ENCODE measurements around the gene SLC38A8. TPM values are rescaled to one million over a fixed set of nuclear protein-coding genes. Genes with fewer than 3 reads are reported as not detected.

The SLC38A8 gene
- total and polyA plus RNA-seq, 4 donors = 1.2 TPM; not detected in 3

DNA sequence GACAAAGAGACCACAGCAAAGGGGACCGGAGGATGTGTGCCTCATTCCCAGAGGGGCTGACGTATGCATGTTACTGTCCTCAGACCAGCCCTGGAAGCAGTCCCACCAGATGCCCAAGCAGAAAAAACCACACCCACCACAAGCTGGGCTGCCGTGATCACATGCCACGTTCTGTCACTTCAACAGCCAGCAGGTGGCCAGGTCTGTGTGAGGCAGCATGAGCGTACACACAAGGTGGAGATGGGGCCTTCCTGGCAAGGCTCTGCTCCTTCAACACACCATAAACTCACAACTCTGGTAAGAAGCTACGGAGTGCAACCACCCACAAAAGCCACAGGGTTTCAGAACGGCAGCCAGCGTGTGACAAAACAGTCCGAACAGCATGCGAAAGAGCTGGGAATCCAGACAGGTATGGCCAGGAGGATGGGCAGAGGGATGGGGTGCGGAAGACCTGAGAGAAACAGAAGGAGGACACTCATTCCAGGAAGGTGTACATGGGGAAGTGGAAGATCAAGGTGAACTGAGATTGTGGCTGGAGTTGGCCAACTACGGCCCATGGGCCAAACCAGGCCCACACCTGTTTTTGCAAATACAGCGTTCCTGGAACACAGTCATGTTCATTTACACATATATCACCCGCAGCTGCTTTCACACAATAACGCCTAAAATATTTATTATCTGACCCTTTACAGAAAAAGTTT, 46.2 kb upstream of the SLC38A8 start:
- Histone ChIP-seq H3K9me3 (ENCODE audit: control insufficient read depth in 4 of 4, insufficient read depth in 3 of 4, low read length in 3 of 4) (no peaks in the 10 kb centered on the region), H3K4me3 (no peak overlapping the region), H3K27ac (ENCODE audit: low read depth in 1 of 2, low read length in 1 of 2) (no peak overlapping the region), H3K9ac (ENCODE audit: insufficient read depth in 1 of 2, low read length in 2 of 2) (no peak overlapping the region), H3K27me3 (ENCODE audit: control insufficient read depth in 3 of 3, insufficient read depth in 3 of 3, low read length in 2 of 3) (no peaks in the 10 kb centered on the region), H3K36me3 (ENCODE audit: control insufficient read depth in 4 of 4, insufficient read depth in 4 of 4, low read length in 4 of 4) (peaks cover 24 to 55% (median 46%) of the 10 kb centered on the region in 4 donors), H3K4me1 (ENCODE audit: control insufficient read depth in 5 of 5, insufficient read depth in 5 of 5, low read length in 5 of 5) (no peaks in the 10 kb centered on the region)
- DNase-seq (no peak), ATAC-seq (ENCODE audit: insufficient read depth, low FRiP score) (no peak)
- WGBS, 2 donors = 57 to 72% methylated on average over 15 of the region's 15 CpGs
- TF ChIP-seq CTCF (IDR thresholded peaks at IDR 0.05; ENCODE audit: control extremely low read depth, extremely low read depth) = no peak

GRCh38 chr16:84087466-84088151, 45.0 kb upstream of the SLC38A8 start:
- Histone ChIP-seq H3K9me3 (ENCODE audit: control insufficient read depth in 4 of 4, insufficient read depth in 3 of 4, low read length in 3 of 4) (no peaks in the 10 kb centered on the region), H3K27me3 (ENCODE audit: control insufficient read depth in 3 of 3, insufficient read depth in 3 of 3, low read length in 2 of 3) (no peaks in the 10 kb centered on the region), H3K9ac (ENCODE audit: insufficient read depth in 1 of 2, low read length in 2 of 2) (no peak overlapping the region), H3K27ac (ENCODE audit: low read depth in 1 of 2, low read length in 1 of 2) (no peak overlapping the region), H3K4me3 (no peak overlapping the region), H3K36me3 (ENCODE audit: control insufficient read depth in 4 of 4, insufficient read depth in 4 of 4, low read length in 4 of 4) (peaks cover 17 to 52% (median 40%) of the 10 kb centered on the region in 4 donors), H3K4me1 (ENCODE audit: control insufficient read depth in 5 of 5, insufficient read depth in 5 of 5, low read length in 5 of 5) (no peaks in the 10 kb centered on the region)
- no peak for TF ChIP-seq CTCF (IDR thresholded peaks at IDR 0.05; ENCODE audit: control extremely low read depth, extremely low read depth)
- no peak for ATAC-seq (ENCODE audit: insufficient read depth, low FRiP score)
- DNase-seq = no peak
- WGBS, 2 donors = 63 to 79% methylated on average over 11 of the region's 11 CpGs

GRCh38 chr16:84087001-84087400, 44.4 kb upstream of the SLC38A8 start:
- Histone ChIP-seq H3K27ac (ENCODE audit: low read depth in 1 of 2, low read length in 1 of 2) (peak overlapping the region in 1 of 2 donors; percentile 67), H3K4me3 (no peak overlapping the region), H3K9me3 (ENCODE audit: control insufficient read depth in 4 of 4, insufficient read depth in 3 of 4, low read length in 3 of 4) (no peaks in the 10 kb centered on the region), H3K27me3 (ENCODE audit: control insufficient read depth in 3 of 3, insufficient read depth in 3 of 3, low read length in 2 of 3) (no peaks in the 10 kb centered on the region), H3K36me3 (ENCODE audit: control insufficient read depth in 4 of 4, insufficient read depth in 4 of 4, low read length in 4 of 4) (peaks cover 15 to 53% (median 39%) of the 10 kb centered on the region in 4 donors), H3K9ac (ENCODE audit: insufficient read depth in 1 of 2, low read length in 2 of 2) (no peak overlapping the region), H3K4me1 (ENCODE audit: control insufficient read depth in 5 of 5, insufficient read depth in 5 of 5, low read length in 5 of 5) (no peaks in the 10 kb centered on the region)
- WGBS, 2 donors = 87% methylated on average over 12 of the region's 12 CpGs
- no peak for DNase-seq
- no peak for TF ChIP-seq CTCF (IDR thresholded peaks at IDR 0.05; ENCODE audit: control extremely low read depth, extremely low read depth)
- no peak for ATAC-seq (ENCODE audit: insufficient read depth, low FRiP score)

All from lung (tissue), 12 donors.